ENCODE results near the gene KCNS3.

- TF ChIP-seq SIN3A (IDR thresholded peaks at IDR 0.05; ENCODE audit: borderline replicate concordance, insufficient read depth, low read depth, low read length), result no peak
- TF ChIP-seq, protein P1, sequence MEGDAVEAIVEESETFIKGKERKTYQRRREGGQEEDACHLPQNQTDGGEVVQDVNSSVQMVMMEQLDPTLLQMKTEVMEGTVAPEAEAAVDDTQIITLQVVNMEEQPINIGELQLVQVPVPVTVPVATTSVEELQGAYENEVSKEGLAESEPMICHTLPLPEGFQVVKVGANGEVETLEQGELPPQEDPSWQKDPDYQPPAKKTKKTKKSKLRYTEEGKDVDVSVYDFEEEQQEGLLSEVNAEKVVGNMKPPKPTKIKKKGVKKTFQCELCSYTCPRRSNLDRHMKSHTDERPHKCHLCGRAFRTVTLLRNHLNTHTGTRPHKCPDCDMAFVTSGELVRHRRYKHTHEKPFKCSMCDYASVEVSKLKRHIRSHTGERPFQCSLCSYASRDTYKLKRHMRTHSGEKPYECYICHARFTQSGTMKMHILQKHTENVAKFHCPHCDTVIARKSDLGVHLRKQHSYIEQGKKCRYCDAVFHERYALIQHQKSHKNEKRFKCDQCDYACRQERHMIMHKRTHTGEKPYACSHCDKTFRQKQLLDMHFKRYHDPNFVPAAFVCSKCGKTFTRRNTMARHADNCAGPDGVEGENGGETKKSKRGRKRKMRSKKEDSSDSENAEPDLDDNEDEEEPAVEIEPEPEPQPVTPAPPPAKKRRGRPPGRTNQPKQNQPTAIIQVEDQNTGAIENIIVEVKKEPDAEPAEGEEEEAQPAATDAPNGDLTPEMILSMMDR (IDR thresholded peaks at IDR 0.05), result peak; percentile 34
- no peak for TF ChIP-seq TCF7L2 (IDR thresholded peaks at IDR 0.05; ENCODE audit: low read depth, low read length)
- no peak for TF ChIP-seq POLR2AphosphoS5 (IDR thresholded peaks at IDR 0.05; ENCODE audit: low read depth, low read length)
- TF ChIP-seq, protein P2, sequence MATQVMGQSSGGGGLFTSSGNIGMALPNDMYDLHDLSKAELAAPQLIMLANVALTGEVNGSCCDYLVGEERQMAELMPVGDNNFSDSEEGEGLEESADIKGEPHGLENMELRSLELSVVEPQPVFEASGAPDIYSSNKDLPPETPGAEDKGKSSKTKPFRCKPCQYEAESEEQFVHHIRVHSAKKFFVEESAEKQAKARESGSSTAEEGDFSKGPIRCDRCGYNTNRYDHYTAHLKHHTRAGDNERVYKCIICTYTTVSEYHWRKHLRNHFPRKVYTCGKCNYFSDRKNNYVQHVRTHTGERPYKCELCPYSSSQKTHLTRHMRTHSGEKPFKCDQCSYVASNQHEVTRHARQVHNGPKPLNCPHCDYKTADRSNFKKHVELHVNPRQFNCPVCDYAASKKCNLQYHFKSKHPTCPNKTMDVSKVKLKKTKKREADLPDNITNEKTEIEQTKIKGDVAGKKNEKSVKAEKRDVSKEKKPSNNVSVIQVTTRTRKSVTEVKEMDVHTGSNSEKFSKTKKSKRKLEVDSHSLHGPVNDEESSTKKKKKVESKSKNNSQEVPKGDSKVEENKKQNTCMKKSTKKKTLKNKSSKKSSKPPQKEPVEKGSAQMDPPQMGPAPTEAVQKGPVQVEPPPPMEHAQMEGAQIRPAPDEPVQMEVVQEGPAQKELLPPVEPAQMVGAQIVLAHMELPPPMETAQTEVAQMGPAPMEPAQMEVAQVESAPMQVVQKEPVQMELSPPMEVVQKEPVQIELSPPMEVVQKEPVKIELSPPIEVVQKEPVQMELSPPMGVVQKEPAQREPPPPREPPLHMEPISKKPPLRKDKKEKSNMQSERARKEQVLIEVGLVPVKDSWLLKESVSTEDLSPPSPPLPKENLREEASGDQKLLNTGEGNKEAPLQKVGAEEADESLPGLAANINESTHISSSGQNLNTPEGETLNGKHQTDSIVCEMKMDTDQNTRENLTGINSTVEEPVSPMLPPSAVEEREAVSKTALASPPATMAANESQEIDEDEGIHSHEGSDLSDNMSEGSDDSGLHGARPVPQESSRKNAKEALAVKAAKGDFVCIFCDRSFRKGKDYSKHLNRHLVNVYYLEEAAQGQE (IDR thresholded peaks at IDR 0.05; ENCODE audit: insufficient read depth in 1 of 2, low read depth in 2 of 2, low read length in 1 of 2), result no peak
Measured at GRCh38 chr2:17879137-17879912, 858 bp downstream of the KCNS3 start.

All from Panc1 (cell line).